CD14-positive monocyte (primary cell): Measurements from ENCODE around the gene MTX1. TPM values are rescaled to one million over a fixed set of nuclear protein-coding genes. Genes with fewer than 3 reads are reported as not detected.

ENCODE experiments used
- DNase-seq, 3 donors: peaks; one replicate each; pipeline ENCODE4 v3.0.0-alpha.2; 2011 to 2022
- H2AFZ ChIP-seq: 2 replicates; pipeline ENCODE4 v1.6.0; 2012; ENCODE audit warnings: mild to moderate bottlenecking, low read depth, low read length, inconsistent platforms; ENCODE audit not compliant: insufficient read depth, poor library complexity, severe bottlenecking
- H3K27ac ChIP-seq, 2 donors: 1 replicate in 1 of 2; 2 replicates in 1 of 2; pipeline ENCODE4 v1.5.1; 2012 to 2013; ENCODE audit warnings: low read length in 2 of 2, control low read depth in 1 of 2, inconsistent platforms in 1 of 2, low read depth in 1 of 2, mild to moderate bottlenecking in 1 of 2
- H3K27me3 ChIP-seq, 2 donors: one replicate each; pipeline versions ENCODE4 v1.6.0 to v1.6.1; 2011 to 2013; ENCODE audit warnings: low read length in 2 of 2; ENCODE audit not compliant: control insufficient read depth in 2 of 2, insufficient read depth in 2 of 2
- H3K36me3 ChIP-seq, 2 donors: replicated peaks in 1 of 2; 1 replicate in 1 of 2; 2 replicates in 1 of 2; pipeline versions ENCODE4 v1.5.1 to v1.6.1; 2012 to 2013; ENCODE audit warnings: low read length in 2 of 2, control low read depth in 1 of 2, inconsistent platforms in 1 of 2, mild to moderate bottlenecking in 1 of 2; ENCODE audit not compliant: insufficient read depth in 2 of 2, control insufficient read depth in 1 of 2
- H3K4me1 ChIP-seq, 2 donors: 1 replicate in 1 of 2; 2 replicates in 1 of 2; pipeline versions ENCODE4 v1.5.1 to v1.6.1; 2012 to 2013; ENCODE audit warnings: low read length in 2 of 2, control low read depth in 1 of 2, inconsistent platforms in 1 of 2, mild to moderate bottlenecking in 1 of 2, moderate library complexity in 1 of 2; ENCODE audit not compliant: insufficient read depth in 2 of 2, control insufficient read depth in 1 of 2
- H3K4me2 ChIP-seq: replicated peaks from 2 replicates; pipeline ENCODE3; 2012; ENCODE audit warnings: low read length, moderate library complexity, mild to moderate bottlenecking; ENCODE audit not compliant: poor library complexity, severe bottlenecking; ENCODE audit errors: extremely low read depth
- H3K4me3 ChIP-seq, 3 experiments: fragments of 200-600 bp in 1 of 3; sonication (generic) in 1 of 3; replicated peaks in 1 of 3; 1 replicate in 2 of 3; 2 replicates in 1 of 3; pipeline ENCODE4 v1.5.1; 2011 to 2013; ENCODE audit warnings: low read length in 3 of 3, mild to moderate bottlenecking in 3 of 3, control low read depth in 2 of 3, low read depth in 2 of 3, inconsistent platforms in 1 of 3, moderate library complexity in 1 of 3
- H3K79me2 ChIP-seq: 2 replicates; pipeline ENCODE4 v1.6.0; 2012; ENCODE audit warnings: mild to moderate bottlenecking, control low read depth, inconsistent platforms, low read length, moderate library complexity; ENCODE audit not compliant: insufficient read depth
- H3K9ac ChIP-seq: 2 replicates; pipeline ENCODE4 v1.6.0; 2017; ENCODE audit warnings: low read length, mild to moderate bottlenecking; ENCODE audit not compliant: insufficient read depth, poor library complexity, severe bottlenecking
- H3K9me3 ChIP-seq, 2 donors: replicated peaks in 1 of 2; 1 replicate in 1 of 2; 2 replicates in 1 of 2; pipeline versions ENCODE4 v1.5.1 to v1.6.1; 2012 to 2013; ENCODE audit warnings: low read length in 2 of 2, control low read depth in 1 of 2; ENCODE audit not compliant: control insufficient read depth in 1 of 2, insufficient read depth in 1 of 2
- H4K20me1 ChIP-seq: 2 replicates; pipeline ENCODE4 v1.6.0; 2012; ENCODE audit warnings: mild to moderate bottlenecking, low read length, control low read depth, moderate library complexity; ENCODE audit not compliant: insufficient read depth
- H3K27ac Mint-ChIP-seq, 7 donors: one replicate each; pipeline ENCODE4 v1.8.0; 2020; ENCODE audit warnings: mild to moderate bottlenecking in 7 of 7, mixed read lengths in 7 of 7, moderate library complexity in 6 of 7, inconsistent platforms in 2 of 7
- H3K27me3 Mint-ChIP-seq, 3 donors: one replicate each; pipeline ENCODE4 v1.8.0; 2021 to 2022; ENCODE audit warnings: low read depth in 3 of 3, mild to moderate bottlenecking in 3 of 3, mixed read lengths in 3 of 3, moderate library complexity in 3 of 3, inconsistent platforms in 1 of 3
- H3K36me3 Mint-ChIP-seq, 2 donors: one replicate each; pipeline ENCODE4 v1.8.0; 2020; ENCODE audit warnings: mixed read lengths in 2 of 2, inconsistent platforms in 1 of 2, mild to moderate bottlenecking in 1 of 2
- H3K4me1 Mint-ChIP-seq: one replicate; pipeline ENCODE4 v1.8.0; 2020; ENCODE audit warnings: mild to moderate bottlenecking, mixed read lengths
- H3K4me3 Mint-ChIP-seq, 2 donors: one replicate each; pipeline ENCODE4 v1.8.0; 2020; ENCODE audit warnings: mild to moderate bottlenecking in 2 of 2, mixed read lengths in 2 of 2, moderate library complexity in 1 of 2
- H3K9me3 Mint-ChIP-seq, 7 donors: one replicate each; pipeline ENCODE4 v1.8.0; 2020 to 2022; ENCODE audit warnings: mixed read lengths in 7 of 7, mild to moderate bottlenecking in 6 of 7, moderate library complexity in 6 of 7, inconsistent platforms in 2 of 7
- CTCF ChIP-seq: fragments of 200-600 bp; IDR thresholded peaks from one replicate; pipeline ENCODE4 v1.8.0; 2022; ENCODE audit warnings: antibody characterized with exemption, mild to moderate bottlenecking
- WGBS: methylation state at CpG from one replicate; pipeline ENCODE4 v1.1.5; 2013; ENCODE audit warnings: missing lambda C conversion rate; ENCODE audit not compliant: insufficient coverage; 5-methylcytosine and 5-hydroxymethylcytosine counted together
- intact Hi-C, 2 donors: fragments of 100-400 bp; cut with micrococcal nuclease; formaldehyde crosslinking; loops; one replicate each; pipeline versions ENCODE4 v1.15.0 to v1.15.1; 2023
- polyA plus RNA-seq, 3 donors: library from polyadenylated mRNA; depleted of rRNA in 1 of 3; unstranded in 2 of 3; stranded (reverse) in 1 of 3; fragments of 300-500 nt in 2 of 3; fragments of >200 nt in 1 of 3; fragmentation: Illumina TruSeq in 2 of 3; gene quantifications; 1 replicate in 2 of 3; 2 replicates in 1 of 3; pipeline ENCODE4 v1.2.3, GENCODE V29; 2012 to 2021

MTX1 gene
- polyA plus RNA-seq, 3 donors, result 79.7 to 101 (median 86.0) TPM

- H3K4me3 Mint-ChIP-seq, result no peak overlapping the region
- Histone ChIP-seq H3K36me3 (no peaks in the 10 kb centered on the region), H3K27me3 (no peaks in the 10 kb centered on the region), H3K4me1 (peaks cover 12 to 15% of the 10 kb centered on the region in 2 donors), H2AFZ (no peak overlapping the region), H3K9me3 (no peaks in the 10 kb centered on the region), H4K20me1 (no peaks in the 10 kb centered on the region), H3K9ac (no peak overlapping the region), H3K4me2 (no peak overlapping the region), H3K27ac (no peak overlapping the region), H3K79me2 (no peaks in the 10 kb centered on the region), H3K4me3 (no peak overlapping the region)
- intact Hi-C loops, result no loop called here
- H3K36me3 Mint-ChIP-seq, result peaks cover 0 to 2% of the 10 kb centered on the region in 2 donors
- H3K4me1 Mint-ChIP-seq, result peaks cover 12% of the 10 kb centered on the region
- no peak for TF ChIP-seq CTCF
- no peak for DNase-seq
- H3K27ac Mint-ChIP-seq, result no peak overlapping the region
- H3K27me3 Mint-ChIP-seq, result no peaks in the 10 kb centered on the region
- H3K9me3 Mint-ChIP-seq, result no peaks in the 10 kb centered on the region
- WGBS, result 98% methylated on average over 12 of the region's 19 CpGs
Observed at GRCh38 chr1:155202731-155203515, 5.6 kb upstream of the MTX1 start.

- WGBS, result 97% methylated on average over 13 of the region's 14 CpGs
- intact Hi-C loops, result loop anchor here (5.0 kb wide), 2 partner anchors 37 to 102 kb away; partner anchors contain the start of gene FDPS (in 1 of the 2)
Observed at GRCh38 chr1:155205035-155205434, 3.5 kb upstream of the MTX1 start.

More at GRCh38 chr1:155205035-155205434, 3.5 kb upstream of the MTX1 start:
- Mint-ChIP-seq H3K9me3 (peaks cover 0 to 1% (median 0%) of the 10 kb centered on the region in 7 donors), H3K36me3 (no peaks in the 10 kb centered on the region), H3K4me3 (no peak overlapping the region), H3K27me3 (no peaks in the 10 kb centered on the region), H3K27ac (peak overlapping the region in 1 of 7 donors; percentile 6), H3K4me1 (peaks cover 27% of the 10 kb centered on the region)
- no peak overlapping the region for H3K27ac ChIP-seq
- no peak overlapping the region for H3K4me3 ChIP-seq
- DNase-seq, result no peak
- no peak overlapping the region for H2AFZ ChIP-seq
- no peak overlapping the region for H3K9ac ChIP-seq
- no peak for TF ChIP-seq CTCF
- H3K27me3 ChIP-seq, result no peaks in the 10 kb centered on the region
- peaks cover 31 to 33% of the 10 kb centered on the region in 2 donors for H3K4me1 ChIP-seq
- peaks cover 8% of the 10 kb centered on the region for H3K79me2 ChIP-seq
- H3K36me3 ChIP-seq, result no peaks in the 10 kb centered on the region
- H3K4me2 ChIP-seq, result no peak overlapping the region
- H4K20me1 ChIP-seq, result no peaks in the 10 kb centered on the region
- H3K9me3 ChIP-seq, result no peaks in the 10 kb centered on the region
